CD8-positive, alpha-beta memory T cell (primary cell): ENCODE data around the gene ZSCAN21. TPM values are rescaled to one million over a fixed set of nuclear protein-coding genes. Genes with fewer than 3 reads are reported as not detected.

Experiments used
- CTCF ChIA-PET: fragments of 350-600 bp; sonication (Branson Sonifier 250); formaldehyde crosslinking; loops from one replicate; lab custom pipeline; 2021; ENCODE audit warnings: antibody characterized with exemption; lab: Charles Lee
- POLR2A ChIA-PET: fragments of 350-600 bp; sonication (Branson Sonifier 250); formaldehyde crosslinking; loops from one replicate; lab custom pipeline; 2021; ENCODE audit warnings: antibody characterized with exemption; lab: Charles Lee
- DNase-seq, 5 donors: peaks; one replicate each; pipeline versions ENCODE4 v3.0.0 to v3.0.0-alpha.2; 2020 to 2022; ENCODE audit warnings: mixed read lengths in 1 of 5
- H3K27ac ChIP-seq: one replicate; pipeline ENCODE4 v1.7.0; 2013; ENCODE audit warnings: low read depth, mild to moderate bottlenecking, low read length, moderate library complexity
- H3K27me3 ChIP-seq: 2 replicates; pipeline ENCODE4 v1.7.0; 2013; ENCODE audit warnings: low read length, mild to moderate bottlenecking; ENCODE audit not compliant: insufficient read depth, poor library complexity, severe bottlenecking
- H3K36me3 ChIP-seq: 2 replicates; pipeline ENCODE4 v1.7.0; 2013; ENCODE audit warnings: mild to moderate bottlenecking, low read length, moderate library complexity; ENCODE audit not compliant: insufficient read depth
- H3K4me1 ChIP-seq: 2 replicates; pipeline ENCODE4 v1.7.0; 2013; ENCODE audit warnings: mild to moderate bottlenecking, low read length, moderate library complexity; ENCODE audit not compliant: insufficient read depth
- H3K4me3 ChIP-seq: 2 replicates; pipeline ENCODE4 v1.7.0; 2013; ENCODE audit warnings: mild to moderate bottlenecking, low read length
- H3K9me3 ChIP-seq: 2 replicates; pipeline ENCODE4 v1.7.0; 2013; ENCODE audit warnings: mild to moderate bottlenecking, low read length
- H3K27ac Mint-ChIP-seq, 8 donors: one replicate each; pipeline ENCODE4 v1.8.0; 2020 to 2021; ENCODE audit warnings: mixed read lengths in 8 of 8, mild to moderate bottlenecking in 6 of 8, inconsistent platforms in 3 of 8, moderate library complexity in 3 of 8
- H3K27me3 Mint-ChIP-seq, 2 donors: one replicate each; pipeline ENCODE4 v1.8.0; 2020 to 2021; ENCODE audit warnings: mixed read lengths in 2 of 2, mild to moderate bottlenecking in 1 of 2, moderate library complexity in 1 of 2
- H3K36me3 Mint-ChIP-seq, 3 donors: one replicate each; pipeline ENCODE4 v1.8.0; 2020 to 2021; ENCODE audit warnings: mixed read lengths in 3 of 3, inconsistent platforms in 1 of 3, mild to moderate bottlenecking in 1 of 3
- H3K4me1 Mint-ChIP-seq, 3 donors: one replicate each; pipeline ENCODE4 v1.8.0; 2020 to 2021; ENCODE audit warnings: mixed read lengths in 3 of 3, inconsistent platforms in 1 of 3, mild to moderate bottlenecking in 1 of 3
- H3K4me3 Mint-ChIP-seq, 7 donors: one replicate each; pipeline ENCODE4 v1.8.0; 2020 to 2021; ENCODE audit warnings: mixed read lengths in 7 of 7, mild to moderate bottlenecking in 6 of 7, moderate library complexity in 4 of 7, inconsistent platforms in 2 of 7
- H3K9me3 Mint-ChIP-seq, 5 donors: one replicate each; pipeline ENCODE4 v1.8.0; 2020 to 2022; ENCODE audit warnings: mixed read lengths in 5 of 5, mild to moderate bottlenecking in 3 of 5, moderate library complexity in 2 of 5, inconsistent platforms in 1 of 5
- polyA plus RNA-seq: library from polyadenylated mRNA; unstranded; fragments of 300-500 nt; fragmentation: Illumina TruSeq; gene quantifications from one replicate; pipeline ENCODE4 v1.2.3, GENCODE V29; 2021
- total RNA-seq, 2 experiments: library from RNA; stranded (reverse); gene quantifications; one replicate each; pipeline ENCODE4 v1.2.3, GENCODE V29; 2021

Gene ZSCAN21
- total and polyA plus RNA-seq, 3 experiments from 2014 or later: 8.2 to 11.3 (median 10.7) TPM

DNA sequence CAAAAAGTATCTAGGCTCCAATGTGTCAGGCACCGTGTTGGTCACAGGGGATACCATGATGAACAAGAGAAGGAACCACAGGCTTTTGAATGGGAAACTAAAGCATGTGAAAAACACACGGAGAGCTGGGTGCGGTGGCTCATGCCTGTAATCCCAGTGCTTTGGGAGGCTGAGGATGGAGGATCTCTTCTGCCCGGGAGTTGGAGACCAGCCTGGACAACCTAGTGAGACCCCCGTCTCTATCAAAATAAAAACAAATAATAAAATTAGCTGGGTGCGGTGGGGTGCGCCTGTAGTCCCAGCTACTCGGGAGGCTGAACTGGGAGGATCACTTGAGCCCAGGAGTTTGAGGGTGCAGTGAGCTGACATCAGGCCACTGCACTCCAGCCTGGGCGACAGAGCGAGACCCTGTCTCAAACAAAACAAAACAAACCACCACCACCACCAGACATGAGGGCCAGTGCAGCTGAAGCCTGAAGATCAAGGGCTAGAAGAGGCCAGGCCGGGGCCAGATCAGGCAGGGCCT lies 38.6 kb downstream of the ZSCAN21 start:
- Mint-ChIP-seq H3K27ac (peak overlapping the region; percentile 90 to 98 (median 94)), H3K9me3 (no peaks in the 10 kb centered on the region), H3K4me3 (peak overlapping the region; percentile 83 to 95 (median 90)), H3K36me3 (peaks cover 9 to 38% (median 11%) of the 10 kb centered on the region in 3 donors), H3K27me3 (peaks cover 0 to 9% of the 10 kb centered on the region in 2 donors), H3K4me1 (peaks cover 10 to 33% (median 21%) of the 10 kb centered on the region in 3 donors)
- Histone ChIP-seq H3K27me3 (no peaks in the 10 kb centered on the region), H3K36me3 (peaks cover 29% of the 10 kb centered on the region), H3K27ac (peak overlapping the region; percentile 84), H3K9me3 (no peaks in the 10 kb centered on the region), H3K4me1 (peaks cover 21% of the 10 kb centered on the region), H3K4me3 (peak overlapping the region; percentile 93)
- ChIA-PET CTCF (interaction anchor here (1.4 to 1.6 kb wide), 3 partner anchors 9 to 175 kb away, joined by 4 to 6 read pairs (median 4); no protein-coding TSS in a partner anchor), POLR2A (interaction anchor here (1.0 to 2.5 kb wide), 2 partner anchors 13 to 36 kb away, joined by 3 to 17 read pairs; partner anchors contain the start of genes AP4M1 and MCM7)
- no peak for DNase-seq

DNA sequence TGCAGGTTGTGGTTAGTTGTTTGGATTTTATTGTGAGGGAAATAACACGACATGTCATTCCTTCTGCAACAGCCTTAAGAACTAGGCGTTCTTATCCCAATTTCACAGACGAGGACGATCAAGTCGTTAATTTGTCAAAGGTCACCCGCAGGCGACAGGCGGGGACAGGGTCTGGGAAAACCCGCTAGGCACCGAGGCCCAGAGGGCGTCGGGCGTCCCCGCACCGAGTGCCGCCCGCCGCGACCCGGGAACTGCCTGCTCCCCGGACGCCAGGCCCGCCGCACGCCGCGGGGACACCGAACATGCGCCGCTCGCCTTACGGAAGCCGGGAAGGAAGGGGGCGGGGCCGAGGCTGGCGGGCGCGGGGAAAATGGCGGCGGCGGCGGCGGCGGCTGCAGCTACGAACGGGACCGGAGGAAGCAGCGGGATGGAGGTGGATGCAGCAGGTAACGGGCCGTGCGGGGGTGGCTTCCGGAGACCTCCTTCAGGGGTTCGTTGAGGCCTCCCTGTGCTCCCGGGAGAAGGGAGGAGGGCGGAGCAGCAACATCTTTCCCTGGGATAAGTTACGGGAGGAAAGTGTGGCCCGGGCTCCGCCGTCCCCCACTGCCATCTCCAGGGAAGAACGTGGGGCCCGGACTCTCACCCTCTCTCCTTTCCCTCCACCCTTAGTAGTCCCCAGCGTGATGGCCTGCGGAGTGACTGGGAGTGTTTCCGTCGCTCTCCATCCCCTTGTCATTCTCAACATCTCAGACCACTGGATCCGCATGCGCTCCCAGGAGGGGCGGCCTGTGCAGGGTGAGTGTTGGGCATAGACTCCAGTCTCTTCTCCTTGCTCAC lies 39.3 kb downstream of the ZSCAN21 start, which contains the start of gene COPS6:
Gene COPS6 (plus strand): TSS at position 349 of the 837 bp plus-strand sequence. CDS start 22 bp downstream, at position 371.
- Histone ChIP-seq H3K9me3 (no peaks in the 10 kb centered on the region), H3K36me3 (peaks cover 34% of the 10 kb centered on the region), H3K4me3 (peak within 1 kb of the TSS; percentile 93), H3K4me1 (peaks cover 21% of the 10 kb centered on the region), H3K27ac (peak within 1 kb of the TSS; percentile 84), H3K27me3 (no peaks in the 10 kb centered on the region)
- no peaks in the 10 kb centered on the region for H3K9me3 Mint-ChIP-seq
- H3K4me3 Mint-ChIP-seq: peak within 1 kb of the TSS; percentile 83 to 95 (median 90)
- peaks cover 10 to 33% (median 21%) of the 10 kb centered on the region in 3 donors for H3K4me1 Mint-ChIP-seq
- POLR2A ChIA-PET: interaction anchor here (1.0 to 2.5 kb wide), 2 partner anchors 12 to 36 kb away, joined by 3 to 17 read pairs; partner anchors contain the start of genes AP4M1 and MCM7
- CTCF ChIA-PET: interaction anchor here (1.4 to 1.6 kb wide), 3 partner anchors 9 to 175 kb away, joined by 4 to 6 read pairs (median 4); no protein-coding TSS in a partner anchor
- peak; percentile 82 to 90 (median 87) for DNase-seq
- peak within 1 kb of the TSS; percentile 90 to 98 (median 94) for H3K27ac Mint-ChIP-seq
- H3K27me3 Mint-ChIP-seq: peaks cover 0 to 9% of the 10 kb centered on the region in 2 donors
- peaks cover 9 to 45% (median 11%) of the 10 kb centered on the region in 3 donors for H3K36me3 Mint-ChIP-seq

DNA sequence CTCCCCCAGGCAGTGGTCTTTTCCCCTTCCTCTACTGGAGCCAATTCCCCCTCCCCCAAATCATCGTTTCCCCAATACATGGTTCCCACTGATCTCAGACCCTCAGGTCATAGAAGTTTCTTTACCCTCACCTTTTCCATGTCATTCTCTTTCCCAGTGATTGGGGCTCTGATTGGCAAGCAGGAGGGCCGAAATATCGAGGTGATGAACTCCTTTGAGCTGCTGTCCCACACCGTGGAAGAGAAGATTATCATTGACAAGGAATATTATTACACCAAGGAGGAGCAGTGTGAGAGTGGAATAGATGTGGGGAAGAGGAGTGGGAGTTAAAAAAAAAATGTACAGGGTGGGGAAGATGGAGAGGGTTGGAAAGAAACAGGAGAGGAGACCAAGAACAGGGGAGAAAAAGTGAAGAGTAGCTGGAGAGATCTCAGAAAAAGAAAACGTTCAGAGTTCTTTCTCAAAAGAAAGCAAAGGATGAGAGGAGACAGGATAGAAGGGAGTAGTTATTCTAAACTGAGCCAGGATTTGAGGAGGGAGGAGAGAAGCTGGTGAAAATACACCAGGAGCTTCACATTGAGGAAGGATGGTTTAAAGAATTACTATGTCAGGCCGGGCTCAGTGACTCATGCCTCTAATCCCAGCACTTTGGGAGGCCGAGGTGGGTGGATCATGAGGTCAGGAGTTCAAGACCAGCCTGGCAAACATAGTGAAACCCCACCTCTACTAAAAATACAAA lies 40.1 kb downstream of the ZSCAN21 start:
- Histone ChIP-seq H3K9me3 (no peaks in the 10 kb centered on the region), H3K36me3 (peaks cover 42% of the 10 kb centered on the region), H3K4me1 (peaks cover 21% of the 10 kb centered on the region), H3K27ac (peak overlapping the region; percentile 84), H3K27me3 (no peaks in the 10 kb centered on the region), H3K4me3 (peak overlapping the region; percentile 93)
- peaks cover 9 to 53% (median 11%) of the 10 kb centered on the region in 3 donors for H3K36me3 Mint-ChIP-seq
- no peaks in the 10 kb centered on the region for H3K9me3 Mint-ChIP-seq
- peaks cover 0 to 9% of the 10 kb centered on the region in 2 donors for H3K27me3 Mint-ChIP-seq
- ChIA-PET POLR2A (interaction anchor here (1.9 to 2.5 kb wide), 2 partner anchors 11 kb away, joined by 7 to 17 read pairs; partner anchors contain the start of genes AP4M1 and MCM7), CTCF (interaction anchor here (1.4 kb wide), 1 partner anchor 43 kb away, joined by 4 read pairs; no protein-coding TSS in a partner anchor)
- H3K4me1 Mint-ChIP-seq: peaks cover 10 to 33% (median 21%) of the 10 kb centered on the region in 3 donors
- H3K27ac Mint-ChIP-seq: peak overlapping the region; percentile 75 to 98 (median 94)
- peak overlapping the region; percentile 83 to 95 (median 90) for H3K4me3 Mint-ChIP-seq
- no peak for DNase-seq

DNA sequence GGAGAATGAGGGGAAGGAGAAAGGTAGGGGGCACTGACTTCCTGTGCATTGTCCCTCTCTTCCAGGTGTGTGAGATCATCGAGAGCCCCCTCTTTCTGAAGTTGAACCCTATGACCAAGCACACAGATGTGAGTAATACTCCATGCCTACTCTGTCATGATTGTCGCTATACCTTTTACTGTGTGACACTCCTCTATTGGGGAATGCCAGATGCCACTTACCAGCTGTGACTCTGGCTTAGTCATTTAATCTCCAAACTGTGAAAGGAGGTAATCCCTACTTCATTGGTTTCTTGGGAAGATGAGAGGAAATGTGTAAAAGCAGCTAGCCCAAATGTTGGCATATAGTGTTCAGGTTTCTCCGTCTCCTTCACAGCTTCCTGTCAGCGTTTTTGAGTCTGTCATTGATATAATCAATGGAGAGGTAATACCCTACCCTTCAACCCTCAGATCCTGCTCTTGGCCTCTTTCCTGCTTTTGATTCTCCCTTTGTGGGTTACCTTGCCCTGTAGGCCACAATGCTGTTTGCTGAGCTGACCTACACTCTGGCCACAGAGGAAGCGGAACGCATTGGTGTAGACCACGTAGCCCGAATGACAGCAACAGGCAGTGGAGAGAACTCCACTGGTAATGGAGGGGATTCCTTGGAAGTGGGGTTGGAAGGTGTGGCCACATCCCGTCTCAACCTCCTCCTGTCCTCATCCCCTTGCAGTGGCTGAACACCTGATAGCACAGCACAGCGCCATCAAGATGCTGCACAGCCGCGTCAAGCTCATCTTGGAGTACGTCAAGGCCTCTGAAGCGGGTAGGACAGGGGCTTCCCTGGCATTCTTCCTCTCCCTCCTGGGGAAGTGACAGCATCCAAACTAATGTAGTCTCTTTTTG lies 41.2 kb downstream of the ZSCAN21 start:
- Histone ChIP-seq H3K4me3 (no peak overlapping the region), H3K27me3 (no peaks in the 10 kb centered on the region), H3K4me1 (peaks cover 21% of the 10 kb centered on the region), H3K9me3 (no peaks in the 10 kb centered on the region), H3K27ac (no peak overlapping the region), H3K36me3 (peaks cover 52% of the 10 kb centered on the region)
- DNase-seq: no peak
- peak overlapping the region in 6 of 8 donors; percentile 10 to 94 (median 63) for H3K27ac Mint-ChIP-seq
- H3K27me3 Mint-ChIP-seq: peaks cover 0 to 9% of the 10 kb centered on the region in 2 donors
- POLR2A ChIA-PET: interaction anchor here (0.5 to 1.9 kb wide), 3 partner anchors 8 to 429 kb away, joined by 3 to 7 read pairs (median 3); partner anchors contain the start of genes AP4M1 and MCM7
- peak overlapping the region in 6 of 7 donors; percentile 18 to 92 (median 74) for H3K4me3 Mint-ChIP-seq
- peaks cover 9 to 64% (median 13%) of the 10 kb centered on the region in 3 donors for H3K36me3 Mint-ChIP-seq
- CTCF ChIA-PET: no interaction called here
- peaks cover 10 to 35% (median 21%) of the 10 kb centered on the region in 3 donors for H3K4me1 Mint-ChIP-seq
- H3K9me3 Mint-ChIP-seq: no peaks in the 10 kb centered on the region

DNA sequence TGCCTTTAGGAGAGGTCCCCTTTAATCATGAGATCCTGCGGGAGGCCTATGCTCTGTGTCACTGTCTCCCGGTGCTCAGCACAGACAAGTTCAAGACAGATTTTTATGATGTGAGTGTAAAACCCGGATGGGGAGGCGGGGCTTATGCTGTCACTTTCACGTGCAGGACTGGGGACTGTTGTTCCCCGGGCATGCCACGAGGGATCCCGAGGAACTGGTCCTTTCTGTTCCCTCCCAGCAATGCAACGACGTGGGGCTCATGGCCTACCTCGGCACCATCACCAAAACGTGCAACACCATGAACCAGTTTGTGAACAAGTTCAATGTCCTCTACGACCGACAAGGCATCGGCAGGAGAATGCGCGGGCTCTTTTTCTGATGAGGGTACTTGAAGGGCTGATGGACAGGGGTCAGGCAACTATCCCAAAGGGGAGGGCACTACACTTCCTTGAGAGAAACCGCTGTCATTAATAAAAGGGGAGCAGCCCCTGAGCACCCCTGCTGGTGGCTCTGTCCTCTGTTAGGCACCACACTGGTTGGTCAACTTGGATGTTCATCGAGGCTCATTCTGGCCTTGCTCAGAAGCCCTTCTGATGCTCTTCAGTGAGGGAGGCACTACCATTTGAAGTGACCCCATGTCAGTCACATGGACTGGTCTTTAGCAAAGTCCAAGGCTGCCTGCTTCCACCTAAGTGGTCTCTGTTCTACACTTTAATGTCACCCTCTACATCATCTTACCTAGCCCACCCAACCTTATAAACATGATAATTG lies 42.0 kb downstream of the ZSCAN21 start:
- H3K4me1 ChIP-seq: peaks cover 21% of the 10 kb centered on the region
- POLR2A ChIA-PET: interaction anchor here (0.7 to 1.9 kb wide), 2 partner anchors 9 to 429 kb away, joined by 3 to 7 read pairs; partner anchors contain the start of genes AP4M1 and MCM7
- DNase-seq: no peak
- CTCF ChIA-PET: interaction anchor here (1.2 kb wide), 2 partner anchors 9 kb away, joined by 4 to 6 read pairs; partner anchors contain the start of genes AP4M1 and MCM7
- H3K4me3 ChIP-seq: no peak overlapping the region
- Mint-ChIP-seq H3K36me3 (peaks cover 9 to 73% (median 13%) of the 10 kb centered on the region in 3 donors), H3K4me3 (peak overlapping the region in 4 of 7 donors; percentile 15 to 92 (median 32)), H3K4me1 (peaks cover 10 to 40% (median 21%) of the 10 kb centered on the region in 3 donors), H3K9me3 (no peaks in the 10 kb centered on the region), H3K27ac (peak overlapping the region in 6 of 8 donors; percentile 16 to 93 (median 56)), H3K27me3 (peaks cover 0 to 9% of the 10 kb centered on the region in 2 donors)
- H3K9me3 ChIP-seq: no peaks in the 10 kb centered on the region
- peaks cover 59% of the 10 kb centered on the region for H3K36me3 ChIP-seq
- H3K27ac ChIP-seq: no peak overlapping the region
- H3K27me3 ChIP-seq: no peaks in the 10 kb centered on the region

DNA sequence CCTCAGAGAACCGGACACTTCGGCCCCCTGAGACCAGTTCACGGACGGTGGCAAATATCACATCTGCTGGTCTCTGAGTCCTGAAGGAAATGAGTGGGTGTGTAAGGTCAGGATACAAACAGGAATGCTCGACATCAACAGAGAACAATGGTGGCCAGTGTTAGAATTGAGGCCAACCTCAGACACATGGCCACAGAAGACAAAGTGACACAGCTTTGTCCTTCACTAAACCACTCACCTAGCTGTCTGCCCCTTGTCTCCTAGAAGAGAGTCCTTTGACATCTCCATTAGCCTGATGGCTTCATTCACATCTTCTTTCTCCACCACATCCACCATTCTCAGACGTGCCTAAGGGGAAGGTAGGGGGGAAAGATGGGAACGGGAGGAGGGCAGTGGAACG lies 43.5 kb downstream of the ZSCAN21 start:
- H3K4me3 ChIP-seq: no peak overlapping the region
- H3K27ac ChIP-seq: no peak overlapping the region
- no peaks in the 10 kb centered on the region for H3K9me3 Mint-ChIP-seq
- H3K27me3 Mint-ChIP-seq: peaks cover 0 to 9% of the 10 kb centered on the region in 2 donors
- H3K4me3 Mint-ChIP-seq: peak overlapping the region in 1 of 7 donors; percentile 53
- peaks cover 16% of the 10 kb centered on the region for H3K4me1 ChIP-seq
- DNase-seq: no peak
- H3K36me3 Mint-ChIP-seq: peaks cover 15 to 86% (median 19%) of the 10 kb centered on the region in 3 donors
- peaks cover 12 to 42% (median 28%) of the 10 kb centered on the region in 3 donors for H3K4me1 Mint-ChIP-seq
- peak overlapping the region in 1 of 8 donors; percentile 93 for H3K27ac Mint-ChIP-seq
- CTCF ChIA-PET: interaction anchor here (1.2 kb wide), 1 partner anchor 11 kb away, joined by 6 read pairs; no protein-coding TSS in a partner anchor
- H3K9me3 ChIP-seq: no peaks in the 10 kb centered on the region
- peaks cover 70% of the 10 kb centered on the region for H3K36me3 ChIP-seq
- H3K27me3 ChIP-seq: no peaks in the 10 kb centered on the region
- POLR2A ChIA-PET: no interaction called here
